ENCODE results near the gene PDE8B. TPM values are rescaled to one million over a fixed set of nuclear protein-coding genes. Genes with fewer than 3 reads are reported as not detected.

PDE8B gene
- total RNA-seq, 1 experiment from 2014 or later = 0.17 TPM

- H2AFZ ChIP-seq (ENCODE audit: low read depth, low read length, poor library complexity, severe bottlenecking) = no peak overlapping the region
- TF ChIP-seq ZBTB33 (IDR thresholded peaks at IDR 0.05; ENCODE audit: extremely low read depth, insufficient replicate concordance, low read length) (no peak), ATF3 (IDR thresholded peaks at IDR 0.05) (no peak), EZH2phosphoT487 (IDR thresholded peaks at IDR 0.05; ENCODE audit: borderline replicate concordance) (no peak), FOSL1 (IDR thresholded peaks at IDR 0.05; ENCODE audit: low read depth) (no peak), EZH2 (IDR thresholded peaks at IDR 0.05) (no peak), RAD21 (IDR thresholded peaks at IDR 0.05; ENCODE audit: low read depth) (no peak), CTCF (IDR thresholded peaks at IDR 0.05 in 2 of 3, conservative IDR thresholded peaks at IDR 0.05 in 1 of 3; ENCODE audit: borderline replicate concordance in 1 of 3, insufficient read depth in 1 of 3, low read depth in 2 of 3, low read length in 2 of 3) (no peak)
- CTCF ChIA-PET = no interaction called here
- no peak for ATAC-seq
- intact Hi-C loops (cut with micrococcal nuclease) = no loop called here
- no peaks in the 10 kb centered on the region for H3K79me2 ChIP-seq (ENCODE audit: insufficient read depth, low read length)
- no peak overlapping the region for H3K4me3 ChIP-seq (replicated peaks in 1 of 2; ENCODE audit: low read depth in 1 of 2, low read length in 2 of 2)
- DNase-seq (ENCODE audit: low read depth, low spot score) = no peak
- peaks cover 10 to 21% of the 10 kb centered on the region in 2 experiments; a peak in 3 of 4 replicates for H3K4me1 ChIP-seq (ENCODE audit: control insufficient read depth in 1 of 2, insufficient read depth in 2 of 2, low read length in 2 of 2)
- no peaks in the 10 kb centered on the region for H3K36me3 ChIP-seq (ENCODE audit: control insufficient read depth in 1 of 2, insufficient read depth in 2 of 2, low read length in 2 of 2)
- no peaks in the 10 kb centered on the region for H4K20me1 ChIP-seq (ENCODE audit: insufficient read depth)
- H3K9me2 ChIP-seq (ENCODE audit: insufficient read depth) = no peaks in the 10 kb centered on the region
- H3K4me2 ChIP-seq (ENCODE audit: low read length) = no peak overlapping the region
- H3K27ac ChIP-seq (ENCODE audit: low read depth, low read length) = no peak overlapping the region
- H3K9ac ChIP-seq (ENCODE audit: low read length) = no peak overlapping the region
- no peaks in the 10 kb centered on the region for H3K27me3 ChIP-seq (ENCODE audit: insufficient read depth, low read length)
- H3K9me3 ChIP-seq (ENCODE audit: control insufficient read depth in 1 of 2, insufficient read depth in 1 of 2, low read depth in 1 of 2, low read length in 2 of 2) = no peaks in the 10 kb centered on the region
- RAD21 ChIA-PET (ENCODE audit: low non-redundant PET in 1 of 2, low total read pairs in 2 of 2, uncharacterized antibody in 2 of 2, unreplicated experiment in 2 of 2) = no interaction called here
- BruUV-seq (replicated peaks) = no TSS peak
- POLR2A ChIA-PET = no interaction called here
Observed at GRCh38 chr5:77170196-77170890, 40.1 kb upstream of the PDE8B start.

Data from HCT116 (cell line).